Astrocyte (in vitro differentiated cells and primary cell): ENCODE results near the gene ZNF560. TPM values are rescaled to one million over a fixed set of nuclear protein-coding genes. Genes with fewer than 3 reads are reported as not detected.

Experiments
- DNase-seq: peaks from one replicate; pipeline ENCODE4 v3.0.0-alpha.2; 2010; ENCODE audit warnings: low read depth
- FAIRE-seq: peaks from 2 replicates; lab custom pipeline; 2011; peaks lifted over from hg19 to GRCh38; lab: Jason Lieb, UNC
- H2AFZ ChIP-seq: 2 replicates; pipeline ENCODE4 v1.6.0; 2012; ENCODE audit warnings: low read depth, low read length, inconsistent platforms
- H3K27ac ChIP-seq: 2 replicates; pipeline ENCODE4 v1.5.1; 2011; ENCODE audit warnings: low read depth, low read length, inconsistent platforms
- H3K27me3 ChIP-seq: 2 replicates; pipeline ENCODE4 v1.6.0; 2011; ENCODE audit warnings: low read length, inconsistent platforms; ENCODE audit not compliant: insufficient read depth
- H3K36me3 ChIP-seq: 2 replicates; pipeline ENCODE4 v1.5.1; 2011; ENCODE audit warnings: low read length, inconsistent platforms; ENCODE audit not compliant: insufficient read depth
- H3K4me1 ChIP-seq: 2 replicates; pipeline ENCODE4 v1.5.1; 2011; ENCODE audit warnings: low read length, inconsistent platforms; ENCODE audit not compliant: insufficient read depth
- H3K4me2 ChIP-seq: 2 replicates; pipeline ENCODE4 v1.6.0; 2012; ENCODE audit warnings: low read length, inconsistent platforms
- H3K4me3 ChIP-seq: 2 replicates; pipeline ENCODE4 v1.5.1; 2011; ENCODE audit warnings: low read depth, mild to moderate bottlenecking, low read length, inconsistent platforms; ENCODE audit not compliant: insufficient read depth
- H3K79me2 ChIP-seq: 2 replicates; pipeline ENCODE4 v1.6.0; 2012; ENCODE audit warnings: mild to moderate bottlenecking, low read length, inconsistent platforms; ENCODE audit not compliant: insufficient read depth
- H3K9ac ChIP-seq: 2 replicates; pipeline ENCODE4 v1.6.0; 2012; ENCODE audit warnings: mild to moderate bottlenecking, low read length, inconsistent platforms
- H3K9me3 ChIP-seq: 2 replicates; pipeline ENCODE4 v1.5.1; 2012; ENCODE audit warnings: low read depth, mild to moderate bottlenecking, low read length, inconsistent platforms; ENCODE audit not compliant: insufficient read depth
- H4K20me1 ChIP-seq: 2 replicates; pipeline ENCODE4 v1.6.0; 2012; ENCODE audit warnings: low read length, inconsistent platforms; ENCODE audit not compliant: insufficient read depth
- H3K27ac Mint-ChIP-seq: one replicate; pipeline ENCODE4 v1.8.0; 2021; ENCODE audit warnings: mild to moderate bottlenecking, mixed read lengths; ENCODE audit not compliant: unreplicated experiment
- H3K27me3 Mint-ChIP-seq: one replicate; pipeline ENCODE4 v1.8.0; 2021; ENCODE audit warnings: low read depth, mixed read lengths; ENCODE audit not compliant: unreplicated experiment
- H3K36me3 Mint-ChIP-seq: one replicate; pipeline ENCODE4 v1.8.0; 2021; ENCODE audit warnings: low read depth, mixed read lengths; ENCODE audit not compliant: unreplicated experiment
- H3K4me1 Mint-ChIP-seq: one replicate; pipeline ENCODE4 v1.8.0; 2021; ENCODE audit warnings: low read depth, mixed read lengths; ENCODE audit not compliant: unreplicated experiment
- H3K4me3 Mint-ChIP-seq: one replicate; pipeline ENCODE4 v1.8.0; 2021; ENCODE audit warnings: mild to moderate bottlenecking, moderate library complexity, mixed read lengths; ENCODE audit not compliant: unreplicated experiment
- H3K9me3 Mint-ChIP-seq: one replicate; pipeline ENCODE4 v1.8.0; 2021; ENCODE audit warnings: mild to moderate bottlenecking, mixed read lengths; ENCODE audit not compliant: unreplicated experiment
- EZH2 ChIP-seq: IDR thresholded peaks from 2 replicates; pipeline ENCODE4 v1.6.1; 2012; ENCODE audit warnings: mild to moderate bottlenecking, low read length, inconsistent platforms; ENCODE audit not compliant: insufficient read depth
- total RNA-seq: library from RNA; stranded (reverse); gene quantifications from 2 replicates; pipeline ENCODE4 v1.2.1, GENCODE V29; 2021
- TF ChIP-seq, protein P1 (sequence below): IDR thresholded peaks from 2 replicates; pipeline ENCODE4 v1.5.1; 2011; ENCODE audit warnings: low read depth, mild to moderate bottlenecking, inconsistent platforms, low read length, moderate library complexity; ENCODE audit not compliant: insufficient read depth

Gene ZNF560
- total RNA-seq, 1 donor from 2014 or later = not detected

DNA sequence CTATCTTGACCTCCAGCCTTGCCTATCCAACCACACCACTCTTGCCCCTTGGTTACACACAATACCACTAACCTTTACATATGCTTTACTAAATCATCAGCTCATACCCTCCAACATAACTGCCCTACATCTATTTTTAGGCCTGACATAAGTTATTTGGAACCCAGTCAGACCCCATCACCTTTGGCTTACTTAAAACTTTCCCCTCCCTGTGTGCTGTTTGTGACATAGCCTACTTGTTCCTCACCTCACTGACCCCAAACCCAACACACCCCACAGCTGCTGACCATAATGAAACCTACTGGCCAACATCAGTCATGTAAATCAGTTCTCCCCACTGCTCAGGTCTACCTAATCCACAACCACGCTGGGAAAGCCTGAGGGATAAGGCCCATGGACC lies 68.0 kb downstream of the ZNF560 start:
- Histone ChIP-seq H4K20me1 (no peaks in the 10 kb centered on the region), H3K79me2 (peaks cover 19% of the 10 kb centered on the region), H3K27ac (no peak overlapping the region), H3K4me2 (no peak overlapping the region), H3K9me3 (peaks cover 3% of the 10 kb centered on the region), H3K4me1 (no peaks in the 10 kb centered on the region), H3K9ac (no peak overlapping the region), H3K27me3 (no peaks in the 10 kb centered on the region), H3K4me3 (no peak overlapping the region), H2AFZ (no peak overlapping the region), H3K36me3 (peaks cover 5% of the 10 kb centered on the region)
- no peak overlapping the region for H3K27ac Mint-ChIP-seq
- peaks cover 6% of the 10 kb centered on the region for H3K4me1 Mint-ChIP-seq
- DNase-seq = no peak
- no peak overlapping the region for H3K4me3 Mint-ChIP-seq
- no peaks in the 10 kb centered on the region for H3K27me3 Mint-ChIP-seq
- H3K36me3 Mint-ChIP-seq = peaks cover 29% of the 10 kb centered on the region
- no peak for FAIRE-seq
- peaks cover 3% of the 10 kb centered on the region for H3K9me3 Mint-ChIP-seq
- TF ChIP-seq, protein P1, sequence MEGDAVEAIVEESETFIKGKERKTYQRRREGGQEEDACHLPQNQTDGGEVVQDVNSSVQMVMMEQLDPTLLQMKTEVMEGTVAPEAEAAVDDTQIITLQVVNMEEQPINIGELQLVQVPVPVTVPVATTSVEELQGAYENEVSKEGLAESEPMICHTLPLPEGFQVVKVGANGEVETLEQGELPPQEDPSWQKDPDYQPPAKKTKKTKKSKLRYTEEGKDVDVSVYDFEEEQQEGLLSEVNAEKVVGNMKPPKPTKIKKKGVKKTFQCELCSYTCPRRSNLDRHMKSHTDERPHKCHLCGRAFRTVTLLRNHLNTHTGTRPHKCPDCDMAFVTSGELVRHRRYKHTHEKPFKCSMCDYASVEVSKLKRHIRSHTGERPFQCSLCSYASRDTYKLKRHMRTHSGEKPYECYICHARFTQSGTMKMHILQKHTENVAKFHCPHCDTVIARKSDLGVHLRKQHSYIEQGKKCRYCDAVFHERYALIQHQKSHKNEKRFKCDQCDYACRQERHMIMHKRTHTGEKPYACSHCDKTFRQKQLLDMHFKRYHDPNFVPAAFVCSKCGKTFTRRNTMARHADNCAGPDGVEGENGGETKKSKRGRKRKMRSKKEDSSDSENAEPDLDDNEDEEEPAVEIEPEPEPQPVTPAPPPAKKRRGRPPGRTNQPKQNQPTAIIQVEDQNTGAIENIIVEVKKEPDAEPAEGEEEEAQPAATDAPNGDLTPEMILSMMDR = no peak
- no peak for TF ChIP-seq EZH2

DNA sequence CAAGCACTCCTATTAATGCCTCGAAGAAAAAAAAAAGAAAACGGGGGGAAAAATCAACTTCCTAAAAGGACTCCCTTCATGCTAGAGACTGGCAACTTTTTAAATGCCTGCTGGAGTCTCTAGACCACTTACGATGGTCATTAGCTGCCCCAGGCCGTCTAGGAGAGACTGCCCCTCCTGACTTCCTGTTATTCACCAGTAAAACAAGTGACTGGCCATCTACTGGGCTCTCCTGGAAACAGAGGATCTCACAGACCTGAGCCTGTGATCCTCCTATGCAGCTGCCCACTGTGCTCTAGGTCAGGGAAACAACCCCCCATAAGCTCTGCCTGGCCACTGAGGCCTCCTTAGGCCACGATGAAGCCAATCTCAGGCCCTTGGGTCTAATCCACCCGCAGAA lies 70.5 kb downstream of the ZNF560 start:
- H3K4me3 Mint-ChIP-seq = no peak overlapping the region
- DNase-seq (no peak), FAIRE-seq (no peak)
- no peak overlapping the region for H3K27ac Mint-ChIP-seq
- Histone ChIP-seq H3K9me3 (peaks cover 7% of the 10 kb centered on the region), H3K27ac (no peak overlapping the region), H3K4me3 (no peak overlapping the region), H3K9ac (no peak overlapping the region), H2AFZ (no peak overlapping the region), H3K4me1 (no peaks in the 10 kb centered on the region), H4K20me1 (no peaks in the 10 kb centered on the region), H3K36me3 (peaks cover 9% of the 10 kb centered on the region), H3K27me3 (no peaks in the 10 kb centered on the region), H3K4me2 (no peak overlapping the region), H3K79me2 (peaks cover under 1% of the 10 kb centered on the region)
- no peak for TF ChIP-seq EZH2
- TF ChIP-seq, protein P1 = no peak
- H3K36me3 Mint-ChIP-seq = peaks cover 38% of the 10 kb centered on the region
- H3K4me1 Mint-ChIP-seq = no peaks in the 10 kb centered on the region
- H3K27me3 Mint-ChIP-seq = no peaks in the 10 kb centered on the region
- peaks cover 7% of the 10 kb centered on the region for H3K9me3 Mint-ChIP-seq

Other genes with a start within 250 kb of the ZNF560 start
- not detected in 2 replicates for gene OR7E24, start 247.7 kb downstream of the ZNF560 start, total RNA-seq
- gene ZNF699, start 188.8 kb downstream of the ZNF560 start, total RNA-seq = 2.8 and 3.0 TPM in 2 replicates
- 4.7 and 5.5 TPM in 2 replicates for gene ZNF559, start 174.4 kb downstream of the ZNF560 start, total RNA-seq
- 1.2 and 1.7 TPM in 2 replicates for gene ZNF177, start 135.6 kb downstream of the ZNF560 start, total RNA-seq
- 14.7 and 15.5 TPM in 2 replicates for gene ZNF266, start 63.0 kb downstream of the ZNF560 start, total RNA-seq
- 31.8 and 34.8 TPM in 2 replicates for gene ZNF426, start 40.0 kb upstream of the ZNF560 start, total RNA-seq
- 60.0 and 72.6 TPM in 2 replicates for gene ZNF121, start 85.9 kb upstream of the ZNF560 start, total RNA-seq
- 110 and 133 TPM in 2 replicates for gene ZNF561, start 122.6 kb upstream of the ZNF560 start, total RNA-seq
- 21.7 and 26.2 TPM in 2 replicates for gene ZNF562, start 176.5 kb upstream of the ZNF560 start, total RNA-seq